Hippocampal formation (tissue), 2 donors: ENCODE data around the gene CDS2.

Experiments used
- DNase-seq, 2 donors: peaks; one replicate each; lab custom pipeline; 2025; lab: John Stamatoyannopoulos, UW

CDS2 gene

DNA sequence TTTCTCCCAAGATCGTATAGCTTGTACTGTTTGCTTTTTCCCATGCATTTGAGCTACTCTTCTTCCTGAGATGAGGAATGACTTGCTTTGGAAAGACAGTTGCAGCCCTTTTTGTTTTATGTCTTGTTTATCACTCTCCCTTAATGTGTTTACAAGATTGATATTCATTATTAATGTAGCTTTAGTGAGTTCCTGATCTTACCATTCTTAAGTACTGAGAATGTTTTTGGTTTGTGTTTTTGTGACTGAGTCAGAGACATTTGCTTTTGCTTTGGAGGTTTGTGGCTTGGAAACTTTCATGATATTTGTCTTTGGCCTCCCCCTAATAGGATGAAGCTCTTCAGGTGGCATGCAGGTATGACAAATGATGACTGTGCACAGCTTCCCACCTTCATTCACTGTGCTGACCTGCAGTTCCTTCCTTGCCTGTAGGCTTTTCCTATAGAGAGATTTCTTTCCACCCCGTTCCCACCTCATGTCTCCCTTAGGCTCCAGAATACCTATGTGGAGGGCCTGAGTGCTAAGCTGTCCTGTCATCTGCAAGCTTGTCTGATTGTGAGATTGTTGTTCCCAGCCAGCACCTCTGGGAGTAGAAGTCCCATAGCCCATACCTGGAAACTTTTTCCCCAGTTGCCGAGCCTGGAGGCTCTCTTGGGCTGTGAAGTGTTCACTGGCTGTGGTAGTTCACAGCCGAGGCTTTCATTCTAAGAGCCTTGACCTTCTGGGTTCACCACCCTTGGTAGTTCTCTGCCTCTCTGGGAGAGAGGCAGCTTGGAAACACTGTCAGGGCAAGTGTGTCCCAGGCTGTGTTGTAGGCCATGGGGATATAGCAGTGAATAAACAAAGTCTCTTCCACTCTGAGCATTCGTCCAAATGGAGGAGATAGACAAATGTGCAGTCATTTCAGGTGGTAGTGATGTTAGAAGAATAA lies 27.1 kb downstream of the CDS2 start:
- DNase-seq: no peak

DNA sequence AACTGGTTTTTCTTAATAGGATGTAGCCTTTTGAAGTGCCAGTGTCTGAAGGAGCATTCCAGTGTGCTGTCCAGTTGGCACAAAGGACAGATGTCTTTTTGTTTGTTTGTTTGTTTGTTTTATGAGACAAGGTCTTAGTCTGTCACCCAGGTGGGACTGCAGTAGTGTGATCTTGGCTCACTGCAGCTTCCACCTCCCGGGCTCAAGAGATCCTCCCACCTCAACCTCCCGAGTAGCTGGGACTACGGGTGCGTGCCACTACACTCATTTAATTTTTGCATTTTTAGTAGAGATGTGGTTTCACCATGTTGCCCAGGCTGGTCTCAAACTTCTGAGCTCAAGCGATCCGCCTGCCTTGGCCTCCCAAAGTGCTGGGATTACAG lies 27.7 kb downstream of the CDS2 start:
- DNase-seq: no peak

DNA sequence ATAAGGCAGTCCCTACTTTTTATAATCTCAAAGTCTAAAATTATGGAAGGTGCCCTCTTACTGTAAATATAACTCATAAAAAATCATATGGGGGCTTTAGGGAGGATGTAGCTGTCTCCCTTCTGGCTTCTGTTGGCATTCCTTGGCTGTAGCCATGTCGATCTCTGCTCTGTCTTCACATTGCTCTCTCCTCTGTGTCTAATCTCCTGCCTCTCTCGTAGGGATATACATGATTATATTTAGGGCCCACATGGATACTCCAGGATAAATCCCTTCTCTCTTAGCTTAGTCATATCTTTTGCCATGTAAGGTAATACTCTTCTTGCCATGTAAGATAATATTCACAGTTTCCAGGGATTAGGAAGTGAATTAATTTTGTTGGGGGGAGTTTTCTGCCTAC lies 28.6 kb downstream of the CDS2 start:
- DNase-seq: no peak

DNA sequence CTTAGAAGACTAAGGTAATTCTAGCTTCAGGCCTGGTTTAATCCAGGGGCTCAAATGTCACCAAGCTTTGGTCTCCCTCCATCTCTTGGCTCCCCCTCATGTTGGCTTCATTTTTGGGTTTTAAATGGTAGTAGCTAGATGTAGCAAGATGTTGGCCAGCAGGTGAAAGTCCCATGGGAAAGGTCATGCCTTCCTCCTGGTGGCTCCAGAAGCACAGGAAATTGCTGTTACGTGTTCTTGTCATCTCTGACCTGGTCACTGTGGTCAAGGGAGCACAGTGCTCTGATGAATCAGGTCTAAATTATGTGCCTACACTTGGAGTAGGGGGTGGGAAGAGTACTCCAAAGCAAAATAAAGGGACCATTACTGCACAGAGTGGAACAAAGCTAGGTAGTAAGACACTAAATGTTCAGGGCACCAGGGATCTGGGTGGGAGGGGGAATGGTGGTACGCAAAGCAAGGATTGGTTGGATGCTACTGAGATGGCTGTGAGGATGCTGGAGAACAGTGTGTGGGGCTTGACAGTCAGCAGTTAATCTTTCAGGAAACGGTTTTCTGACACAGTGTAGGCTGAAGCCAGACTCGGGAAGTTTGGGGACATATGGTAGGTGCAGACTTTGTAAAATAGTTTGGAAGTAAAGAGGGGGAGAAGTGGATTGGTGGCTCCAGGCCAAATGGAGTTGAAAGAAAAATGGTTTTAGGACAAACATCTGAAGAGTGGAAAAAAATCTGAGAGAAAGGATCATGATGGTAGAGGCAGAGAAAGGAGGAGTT lies 30.1 kb downstream of the CDS2 start:
- DNase-seq: no peak

DNA sequence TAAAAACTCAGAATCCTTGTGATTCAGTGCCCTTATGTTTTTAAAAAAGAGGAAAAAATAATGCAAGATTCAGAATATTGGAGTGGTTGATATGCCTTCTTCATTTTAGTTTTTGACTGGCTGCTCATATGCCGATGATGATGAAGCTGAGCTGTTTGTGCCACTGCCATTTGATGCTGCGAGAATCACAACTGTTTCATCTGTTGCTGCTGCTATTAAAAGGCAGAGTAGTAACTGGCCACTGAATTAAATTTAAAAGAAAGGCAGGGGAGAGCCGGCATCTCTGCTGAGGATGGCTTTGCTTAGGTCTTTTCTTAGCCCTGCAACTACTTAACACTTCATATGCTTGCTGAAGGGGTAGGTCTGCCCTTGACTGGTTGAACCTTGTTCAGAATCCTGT lies 33.1 kb downstream of the CDS2 start:
- no peak for DNase-seq

DNA sequence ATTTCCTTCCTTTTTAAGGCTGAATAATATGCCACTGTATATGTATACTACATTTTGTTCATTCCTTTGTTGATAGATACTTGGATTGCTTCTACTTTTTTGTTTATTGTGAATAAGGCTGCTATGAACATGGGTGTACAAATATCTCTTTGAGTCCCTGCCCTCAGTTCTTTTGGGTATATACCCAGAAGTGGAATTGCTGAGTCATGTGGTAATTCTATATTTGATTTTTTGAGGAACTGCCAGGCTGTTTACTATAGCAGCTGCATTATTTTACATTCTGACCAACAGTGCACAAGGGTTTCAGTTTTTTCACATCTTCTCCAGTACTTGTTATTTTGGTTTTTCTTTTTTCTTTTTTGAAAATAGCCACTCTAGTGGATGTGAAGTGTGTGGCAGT lies 34.1 kb downstream of the CDS2 start:
- no peak for DNase-seq

DNA sequence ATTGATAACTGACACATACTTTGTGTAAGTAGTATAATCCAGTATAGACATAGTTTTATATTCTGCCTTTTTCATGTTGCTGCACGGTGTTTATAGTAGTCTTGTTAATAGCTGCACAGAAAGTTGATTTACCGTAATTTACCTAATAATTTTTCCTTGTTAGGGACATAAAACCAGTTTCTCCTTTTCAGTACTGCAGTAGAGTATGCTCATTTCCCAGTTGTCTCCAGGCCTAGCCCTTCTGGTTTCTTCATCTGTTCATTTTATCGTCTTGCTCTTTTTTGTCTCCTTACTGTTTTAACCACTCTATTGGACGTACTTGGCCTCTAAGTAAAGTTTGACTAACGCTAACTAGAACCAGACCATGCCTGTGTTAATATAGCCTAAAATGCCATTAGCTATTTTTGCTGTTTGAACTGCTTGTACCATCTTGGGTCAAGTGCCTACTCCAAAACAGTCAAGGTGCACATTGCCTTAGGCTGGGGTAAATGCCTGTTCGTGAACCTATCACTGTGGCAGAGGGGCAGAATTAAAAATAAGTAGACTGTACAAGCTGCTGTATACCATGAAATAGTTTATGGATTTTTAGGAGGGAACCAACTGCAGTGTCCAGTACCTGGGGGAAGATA lies 34.8 kb downstream of the CDS2 start:
- no peak for DNase-seq

DNA sequence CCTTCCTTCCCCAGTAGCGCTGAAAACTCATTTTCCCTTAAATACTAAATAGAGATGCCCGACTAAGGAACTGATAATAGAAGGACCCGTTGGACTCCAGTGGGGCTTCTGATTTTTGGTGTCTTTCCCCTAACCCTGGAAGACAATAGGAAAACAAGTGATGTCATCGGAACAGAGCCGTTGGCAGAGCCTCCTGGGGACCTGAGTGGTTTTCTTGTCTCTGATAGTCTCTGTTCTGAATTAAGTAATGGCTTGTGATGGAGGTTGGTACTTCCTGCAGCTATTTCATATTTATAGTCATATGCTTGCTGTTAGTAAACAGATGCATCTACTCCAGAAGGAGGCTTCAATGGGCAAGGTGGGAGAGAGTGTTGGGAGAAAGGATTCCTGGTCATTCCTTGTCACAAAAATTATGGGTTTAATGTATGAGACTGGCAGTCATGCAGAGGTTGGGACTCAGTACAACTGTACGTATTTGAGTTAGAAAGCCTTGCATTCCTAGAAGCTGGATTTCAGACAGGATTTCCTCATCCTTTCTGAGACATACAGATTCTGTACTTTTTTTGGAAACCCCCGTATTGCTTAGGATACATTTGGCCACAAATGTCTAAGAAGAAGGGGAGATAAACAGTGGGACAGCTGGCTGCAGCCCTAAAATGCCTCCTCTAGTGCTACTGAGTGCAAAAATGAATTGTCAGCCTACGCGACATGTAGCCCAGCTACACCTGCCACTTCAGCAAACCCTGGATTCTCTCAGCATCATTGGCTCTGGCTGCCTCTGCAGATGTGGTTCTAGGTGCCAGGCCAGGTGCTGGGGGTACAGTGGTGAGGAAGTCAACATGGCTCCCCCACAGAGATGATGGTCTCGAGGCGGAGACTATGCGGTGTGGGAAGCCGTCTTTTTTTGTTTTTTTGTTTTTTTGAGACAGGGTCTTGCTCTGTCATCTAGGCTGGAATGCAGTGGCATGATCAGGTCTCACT lies 38.1 kb downstream of the CDS2 start:
- no peak for DNase-seq

DNA sequence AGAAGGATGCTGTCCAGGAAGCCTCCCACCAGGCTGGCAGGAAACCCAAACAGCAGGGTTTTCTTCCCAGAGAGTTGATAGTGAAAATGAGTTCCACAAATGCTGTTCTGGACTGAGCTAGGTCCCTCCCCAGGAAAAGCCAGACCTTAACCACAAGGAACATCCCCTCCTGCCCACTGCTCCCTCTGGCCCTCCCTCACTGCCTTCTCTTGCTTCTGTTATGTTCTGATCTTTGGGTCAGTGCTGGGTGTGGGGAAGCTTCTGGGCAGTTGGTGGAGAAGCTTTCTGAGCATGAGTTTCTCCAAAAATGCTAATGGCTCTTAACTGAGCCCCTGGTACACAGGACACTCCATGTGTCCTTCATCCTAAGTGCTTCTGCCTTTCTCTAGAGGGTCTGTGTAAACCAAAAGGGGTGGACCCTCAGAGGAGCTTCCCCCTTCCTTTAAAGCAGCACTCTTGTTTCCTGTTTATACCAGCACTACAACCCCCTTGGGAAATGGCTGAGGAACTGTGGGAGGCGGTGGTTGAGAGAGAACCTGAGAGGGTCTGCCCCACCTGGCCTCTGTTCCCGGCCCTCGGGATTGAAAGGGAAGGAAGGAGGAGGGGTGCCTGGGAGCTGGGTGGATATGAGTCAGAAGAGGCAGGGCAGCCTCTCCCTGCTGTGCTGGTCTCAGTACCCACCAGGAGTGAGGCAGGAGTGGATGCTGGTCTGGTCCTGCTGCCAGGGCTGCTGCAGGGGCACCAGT lies 42.0 kb downstream of the CDS2 start:
- no peak for DNase-seq

DNA sequence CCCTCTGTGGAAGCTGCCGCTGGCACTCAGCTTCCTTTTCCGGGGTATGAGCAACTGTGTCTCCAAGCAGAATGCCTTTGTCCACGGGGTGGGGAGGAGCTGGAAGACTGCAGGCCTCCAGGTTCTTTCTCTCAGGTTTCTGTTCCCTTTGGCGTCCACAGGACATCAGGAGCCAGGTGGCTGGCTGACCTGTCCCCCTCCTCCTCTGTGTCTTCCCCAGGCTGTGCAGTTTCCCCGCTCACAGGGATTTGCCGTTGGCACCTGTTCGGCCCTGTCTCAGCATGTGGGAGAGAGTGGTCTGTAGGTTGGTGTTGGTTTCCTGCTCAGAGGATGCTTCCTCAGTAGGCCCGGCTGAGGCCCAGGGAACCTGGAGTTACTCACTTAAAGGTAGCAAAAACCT lies 43.5 kb downstream of the CDS2 start:
- no peak for DNase-seq

DNA sequence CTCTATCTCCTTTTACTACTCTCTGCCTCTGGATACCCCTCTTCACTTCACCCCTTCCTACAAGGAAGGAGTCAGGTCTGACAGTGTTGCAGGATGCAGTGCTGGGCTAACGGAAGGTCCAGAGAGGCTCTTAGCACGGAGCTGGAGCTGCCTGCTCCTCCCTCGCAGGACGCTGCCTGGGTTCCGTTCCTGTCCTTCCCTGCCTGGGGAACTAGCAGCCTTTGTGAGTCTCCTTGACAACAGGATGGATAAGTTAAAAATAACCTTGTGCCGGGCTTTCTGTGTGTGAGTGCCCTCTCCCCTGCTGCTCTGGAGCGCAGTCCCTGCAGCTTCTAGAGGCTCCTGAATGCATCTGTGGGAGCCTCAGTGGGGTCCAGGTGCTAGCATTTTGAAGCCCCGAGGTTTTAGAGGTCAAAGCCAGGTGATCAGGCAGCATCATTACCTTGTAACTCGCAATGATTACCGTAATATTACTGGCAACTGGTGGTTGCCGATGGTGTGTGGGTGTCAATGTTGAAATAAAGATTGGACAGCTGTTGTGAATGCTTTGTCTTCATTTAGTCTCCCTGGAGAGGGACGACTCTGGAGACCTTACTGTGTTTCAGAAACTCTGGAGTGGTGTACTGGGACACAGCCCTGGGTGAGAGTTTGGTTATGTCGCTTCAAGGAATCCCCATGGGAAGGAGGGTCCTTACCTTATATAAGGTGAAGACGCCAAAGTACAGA lies 44.4 kb downstream of the CDS2 start:
- peak in 1 of 2 donors; percentile 63 for DNase-seq

DNA sequence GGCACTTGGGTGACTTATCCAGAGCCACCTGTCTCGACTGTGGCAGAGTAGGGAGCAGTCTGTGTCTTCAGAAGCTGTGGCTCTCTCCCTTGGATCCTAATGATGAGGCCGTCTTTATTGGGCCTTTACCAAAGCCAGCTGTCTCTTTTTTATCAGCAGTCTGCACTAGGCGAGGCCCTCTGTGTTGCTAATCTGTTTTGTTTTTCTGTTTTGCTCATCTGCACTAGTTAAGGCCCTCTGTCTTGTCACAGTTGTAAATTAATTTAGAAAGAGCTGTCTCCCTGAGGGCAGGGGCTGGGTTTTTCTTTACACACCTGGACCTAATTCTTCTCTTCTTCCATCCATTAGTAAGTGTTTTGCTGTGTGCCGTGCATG lies 45.0 kb downstream of the CDS2 start:
- no peak for DNase-seq

DNA sequence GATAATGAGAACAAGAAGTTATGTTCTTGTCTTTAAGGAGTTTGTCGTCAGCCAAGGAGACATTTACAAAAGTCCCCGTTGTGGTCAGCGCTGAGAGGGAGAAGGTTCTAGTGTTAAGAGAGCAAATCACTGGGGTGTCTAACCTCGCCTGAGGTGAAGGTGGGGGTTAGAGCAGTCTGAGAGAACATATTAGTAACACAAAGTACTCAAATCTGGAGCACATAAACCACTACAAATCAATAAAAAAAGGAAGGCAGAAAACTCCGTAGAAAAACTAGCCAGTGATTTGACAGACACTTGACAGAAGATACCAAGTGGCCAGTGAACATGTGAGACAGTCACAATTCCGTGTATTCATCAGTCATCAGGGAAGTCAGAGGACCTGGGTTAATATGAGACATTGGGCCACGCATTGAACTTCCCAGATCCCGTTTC lies 45.4 kb downstream of the CDS2 start:
- DNase-seq: no peak

DNA sequence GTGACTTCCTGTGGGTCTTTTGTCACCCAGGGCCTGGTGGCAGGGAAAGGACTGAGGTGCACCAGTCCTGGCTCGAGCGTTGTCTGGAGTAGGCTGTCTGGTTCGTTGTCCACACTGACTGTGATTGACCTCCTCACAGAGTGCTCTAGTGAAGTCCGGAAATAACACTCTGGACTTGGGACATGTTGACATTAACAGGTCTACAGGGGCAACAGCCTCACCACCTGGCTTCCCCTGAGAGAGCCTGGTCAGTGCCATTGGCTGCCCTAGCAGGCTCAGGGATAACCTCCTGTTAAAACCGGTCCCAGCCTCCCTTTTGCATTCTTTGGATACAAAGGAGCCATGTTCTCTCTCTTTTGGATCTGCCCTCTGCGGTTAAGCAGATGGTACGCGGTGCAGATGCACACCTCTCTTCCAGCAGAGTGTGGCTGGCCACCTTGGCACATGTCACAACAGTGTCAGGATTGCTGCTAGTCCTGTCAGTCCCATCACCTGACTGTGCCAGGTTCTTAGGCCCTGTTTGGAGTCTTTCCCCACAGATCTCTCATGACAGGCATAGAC lies 46.2 kb downstream of the CDS2 start:
- no peak for DNase-seq

DNA sequence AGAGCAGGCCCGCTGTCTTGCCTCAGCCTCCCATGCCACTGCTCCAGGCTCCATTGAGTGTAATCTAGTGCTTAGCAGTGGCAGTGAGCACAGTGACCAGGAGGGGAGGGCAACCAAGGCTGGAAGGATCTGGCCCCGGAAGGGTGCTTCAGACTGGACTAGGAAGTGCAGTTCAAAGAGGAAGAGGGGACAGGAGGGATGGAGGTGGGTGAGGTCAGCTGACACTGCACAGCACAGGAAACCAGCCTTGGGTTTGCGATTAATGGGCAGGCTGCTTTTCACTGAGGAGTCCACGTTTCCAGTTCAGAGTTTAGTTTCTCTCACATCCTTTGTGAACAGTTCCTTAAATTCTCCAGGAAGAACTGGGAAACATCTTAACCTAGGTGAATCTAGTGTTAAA lies 46.9 kb downstream of the CDS2 start:
- no peak for DNase-seq

DNA sequence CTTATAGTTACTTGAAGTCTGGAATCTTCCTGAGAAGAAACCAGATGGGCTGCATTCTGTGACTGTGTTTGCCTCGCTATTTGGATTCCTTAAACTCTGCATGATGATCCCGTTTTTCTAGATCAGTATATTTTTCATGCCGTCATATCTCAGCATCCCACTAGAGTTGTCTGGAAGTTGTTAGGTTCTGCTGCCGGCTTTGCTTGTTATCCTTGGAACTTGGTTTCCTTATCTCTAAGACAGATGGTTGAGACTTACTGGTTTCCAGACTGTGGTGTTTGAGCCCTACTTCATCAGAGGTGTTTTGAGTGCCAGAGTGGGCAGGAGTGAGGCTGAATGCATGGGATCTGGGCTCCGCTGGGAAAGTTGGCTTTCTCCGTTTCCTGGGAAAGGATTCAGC lies 50.3 kb downstream of the CDS2 start:
- DNase-seq: no peak

DNA sequence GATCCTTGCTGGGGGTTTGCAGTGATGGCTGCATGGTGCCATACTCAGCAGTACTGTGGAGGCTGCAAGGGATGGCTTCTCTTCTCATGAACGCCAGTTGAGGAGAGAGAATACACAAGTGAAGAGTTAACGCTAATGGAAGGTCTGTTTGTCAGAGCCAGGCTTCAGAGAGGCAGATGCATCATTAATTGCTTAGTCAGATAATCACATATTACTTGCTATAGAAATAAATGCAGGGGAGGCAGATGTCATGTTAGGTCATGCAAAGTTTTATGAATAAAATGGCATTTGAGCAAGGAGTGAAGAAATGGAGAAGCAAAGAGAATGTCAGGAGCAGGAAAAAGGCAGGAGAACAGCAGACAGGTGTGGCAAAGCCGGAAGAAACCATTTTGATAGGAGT lies 51.2 kb downstream of the CDS2 start:
- DNase-seq: no peak

DNA sequence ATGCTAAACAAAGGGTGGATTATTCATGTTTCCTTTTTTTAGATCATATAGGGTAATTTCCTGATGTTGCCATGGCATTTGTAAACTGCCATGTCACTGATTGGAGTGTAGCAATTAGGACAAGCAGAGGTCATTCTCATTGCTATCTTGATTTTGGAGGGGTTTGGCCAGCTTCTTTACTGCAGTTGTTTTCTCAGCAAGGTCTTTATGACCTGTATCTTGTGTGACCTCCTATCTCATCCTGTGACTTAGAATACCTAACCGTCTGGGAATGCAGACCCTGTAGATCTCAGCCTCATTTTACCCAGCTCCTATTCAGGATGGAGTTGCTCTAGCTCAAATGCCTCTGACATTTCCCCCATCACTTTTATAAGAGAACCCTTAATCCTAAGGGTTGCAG lies 53.6 kb downstream of the CDS2 start:
- no peak for DNase-seq

DNA sequence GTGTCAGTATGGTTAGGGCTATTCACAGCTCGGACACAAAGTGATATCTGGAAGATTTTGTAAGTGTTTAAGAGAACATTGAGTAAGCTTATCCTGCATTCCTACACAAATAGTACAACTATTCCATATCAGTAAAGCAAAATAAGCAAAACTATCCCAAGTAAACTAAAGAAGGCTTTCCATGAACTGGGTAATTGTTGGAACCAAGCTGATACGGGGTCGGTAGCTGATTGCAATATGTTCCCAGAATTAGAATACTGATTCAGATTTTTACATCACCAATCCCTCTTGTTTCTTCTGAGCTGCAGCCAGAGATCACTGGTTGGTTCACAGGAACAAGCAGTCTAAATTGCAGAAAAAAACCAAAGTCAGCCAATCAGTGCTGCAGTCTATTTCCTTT lies 54.1 kb downstream of the CDS2 start:
- DNase-seq: no peak

DNA sequence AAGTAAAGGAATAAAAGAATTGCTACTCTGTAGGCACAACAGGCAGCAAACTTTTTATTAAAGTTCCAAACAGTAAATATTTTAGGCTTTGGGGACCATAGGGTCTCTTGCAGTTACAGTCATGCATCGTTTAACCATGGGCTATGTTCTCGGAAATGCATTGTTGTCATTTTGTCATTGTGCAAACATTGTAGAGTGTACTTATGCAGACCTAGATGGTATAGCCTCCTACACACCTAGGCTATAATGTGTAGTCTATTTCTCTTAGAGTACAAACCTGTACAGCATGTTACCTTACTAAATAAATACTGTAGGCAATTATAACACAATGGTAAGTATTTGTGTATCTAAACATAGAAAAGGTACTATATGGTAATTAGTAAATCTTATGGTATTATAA lies 54.7 kb downstream of the CDS2 start:
- no peak for DNase-seq
